Activated T-cell treated with anti-CD3 and anti-CD28 coated beads, Interleukin-2, amount 50 U/mL, for 1 hour (primary cell): ENCODE measurements around the gene IL13RA1.
"Not testable (repeated sequence)": the region's sequence is repeated elsewhere in the genome, so short reads cannot be mapped to it uniquely, and the experiment has no call there.

Source experiments
- DNase-seq: peaks from one replicate; pipeline ENCODE4 v3.0.0-alpha.2; 2020

The IL13RA1 gene

DNA sequence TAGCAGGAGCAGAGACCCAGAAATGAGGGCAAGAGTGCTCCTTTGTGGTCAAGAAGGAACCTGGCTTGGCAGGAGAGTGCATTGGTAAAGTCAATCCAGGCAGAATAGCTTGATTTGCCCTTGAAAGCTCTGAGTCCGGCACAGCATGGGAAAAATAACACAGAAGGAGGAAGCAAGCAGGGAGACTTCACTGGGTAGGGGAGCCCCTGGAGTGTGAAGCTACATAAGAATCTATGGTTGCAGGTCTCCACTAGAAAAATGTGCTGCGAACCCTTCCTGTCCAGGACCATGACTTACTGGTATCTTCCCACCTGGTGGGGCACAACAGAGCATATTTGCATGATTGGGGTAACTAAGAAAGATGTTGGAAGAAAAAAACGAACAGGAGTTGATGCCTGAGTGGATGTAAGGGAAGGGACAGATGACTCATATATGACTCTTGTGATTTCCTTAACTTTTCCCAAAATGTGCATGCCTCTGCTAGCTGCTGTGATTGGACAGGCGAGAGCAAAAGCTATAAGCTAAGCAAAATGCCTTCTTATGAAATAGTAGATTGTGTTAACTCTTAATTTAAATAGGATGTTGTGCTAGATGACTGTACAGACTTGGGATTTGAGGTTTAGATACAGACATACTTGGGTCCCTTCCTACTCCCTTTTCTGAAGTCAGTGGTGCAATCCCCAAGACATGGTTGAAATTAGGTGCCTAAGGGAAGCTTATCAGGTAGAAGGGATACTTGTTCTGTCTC is 3.3 kb downstream of the IL13RA1 start:
- no peak for DNase-seq

DNA sequence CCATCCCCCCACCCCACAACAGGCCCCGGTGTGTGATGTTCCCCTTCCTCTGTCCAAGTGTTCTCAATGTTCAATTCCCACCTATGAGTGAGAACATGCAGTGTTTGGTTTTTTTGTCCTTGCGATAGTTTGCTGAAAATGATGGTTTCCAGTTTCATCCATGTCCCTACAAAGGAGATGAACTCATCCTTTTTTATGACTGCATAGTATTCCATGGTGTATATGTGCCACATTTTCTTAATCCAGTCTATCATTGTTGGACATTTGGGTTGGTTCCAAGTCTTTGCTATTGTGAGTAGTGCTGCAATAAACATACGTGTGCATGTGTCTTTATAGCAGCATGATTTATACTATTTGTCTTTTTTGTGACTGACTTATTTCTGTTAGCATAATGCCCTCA is 5.1 kb downstream of the IL13RA1 start:
- not testable (repeated sequence) for DNase-seq

GRCh38 chrX:118734909-118735308 is 7.5 kb downstream of the IL13RA1 start:
- no peak for DNase-seq

DNA sequence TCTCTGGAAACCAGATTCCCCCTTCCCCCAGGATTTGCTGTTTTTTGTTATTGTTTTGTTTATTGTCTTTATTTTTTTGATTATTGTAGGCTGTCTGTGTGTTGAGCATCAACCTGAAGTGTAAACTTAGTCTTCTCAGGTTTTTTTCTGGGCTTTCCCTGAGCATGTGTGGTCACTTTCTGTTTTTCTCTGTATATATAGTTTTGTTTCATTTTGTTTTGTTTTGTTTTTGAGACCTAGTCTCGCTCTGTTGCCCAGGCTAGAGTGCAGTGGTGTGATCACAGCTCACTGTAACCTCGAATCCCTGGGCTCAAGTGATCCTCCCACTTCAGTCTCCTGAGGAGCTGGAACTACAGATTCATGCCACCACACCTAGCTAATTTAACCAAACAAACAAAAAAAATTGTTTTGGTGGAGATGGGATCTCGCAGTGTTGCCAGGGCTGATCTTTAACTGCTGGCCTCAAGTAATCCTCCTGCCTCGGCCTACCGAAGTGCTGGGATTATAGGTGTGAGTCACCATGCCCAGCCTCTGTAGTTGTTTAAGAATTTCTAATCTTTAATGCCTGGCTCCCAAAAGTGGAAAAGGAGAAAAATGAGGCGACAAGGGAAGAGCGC is 9.1 kb downstream of the IL13RA1 start:
- no peak for DNase-seq

DNA sequence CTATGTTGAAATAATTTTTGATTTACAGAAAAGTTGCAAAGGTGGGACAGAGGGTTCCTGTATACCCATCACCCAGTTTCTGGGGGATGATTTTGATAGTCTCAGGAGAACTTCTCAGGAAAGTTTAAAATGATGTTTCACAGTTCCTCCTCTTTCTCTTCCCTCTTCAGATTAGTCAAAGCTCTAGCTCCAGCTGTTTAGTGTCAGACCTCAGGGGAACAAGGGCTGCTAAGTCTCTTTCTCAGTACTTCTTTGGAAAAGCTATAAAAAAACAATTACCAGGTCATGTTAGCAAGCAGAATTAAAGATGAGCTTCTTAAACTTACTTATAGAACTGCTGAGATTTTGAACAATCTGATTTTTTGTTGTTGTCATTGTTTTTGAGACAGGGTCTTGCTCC is 12.2 kb downstream of the IL13RA1 start:
- no peak for DNase-seq

- no peak for DNase-seq
Observed at GRCh38 chrX:118740276-118740889, 13.0 kb downstream of the IL13RA1 start.

DNA sequence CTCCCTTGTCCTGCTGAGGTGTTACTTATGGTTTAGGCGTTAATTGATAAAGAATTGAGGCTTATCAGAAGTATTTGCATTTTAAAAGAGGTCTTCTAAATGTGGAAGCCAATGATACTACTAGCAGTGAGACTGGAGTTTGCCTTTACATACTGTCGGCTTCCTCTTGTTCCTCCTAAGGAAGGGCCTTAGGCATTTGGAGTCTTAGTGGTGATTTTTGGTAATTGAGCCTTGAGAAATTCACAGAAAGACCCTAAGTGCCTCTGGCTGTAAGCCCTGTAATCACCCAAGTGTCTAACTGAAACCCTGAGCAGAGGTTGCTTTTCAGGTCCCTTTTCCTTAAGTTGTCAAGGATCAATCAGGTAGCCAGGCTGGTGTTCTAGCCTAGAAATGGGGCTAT is 14.8 kb downstream of the IL13RA1 start:
- no peak for DNase-seq

- DNase-seq, result no peak
Observed at GRCh38 chrX:118745570-118745969, 18.2 kb downstream of the IL13RA1 start.

GRCh38 chrX:118751950-118752783 is 24.8 kb downstream of the IL13RA1 start:
- DNase-seq, result no peak

- no peak for DNase-seq
Observed at GRCh38 chrX:118755633-118756032, 28.2 kb downstream of the IL13RA1 start.

- DNase-seq, result no peak
Observed at GRCh38 chrX:118756101-118756500, 28.7 kb downstream of the IL13RA1 start.

- no peak for DNase-seq
Observed at GRCh38 chrX:118758511-118758910, 31.1 kb downstream of the IL13RA1 start.

GRCh38 chrX:118760025-118760424 is 32.6 kb downstream of the IL13RA1 start:
- no peak for DNase-seq

DNA sequence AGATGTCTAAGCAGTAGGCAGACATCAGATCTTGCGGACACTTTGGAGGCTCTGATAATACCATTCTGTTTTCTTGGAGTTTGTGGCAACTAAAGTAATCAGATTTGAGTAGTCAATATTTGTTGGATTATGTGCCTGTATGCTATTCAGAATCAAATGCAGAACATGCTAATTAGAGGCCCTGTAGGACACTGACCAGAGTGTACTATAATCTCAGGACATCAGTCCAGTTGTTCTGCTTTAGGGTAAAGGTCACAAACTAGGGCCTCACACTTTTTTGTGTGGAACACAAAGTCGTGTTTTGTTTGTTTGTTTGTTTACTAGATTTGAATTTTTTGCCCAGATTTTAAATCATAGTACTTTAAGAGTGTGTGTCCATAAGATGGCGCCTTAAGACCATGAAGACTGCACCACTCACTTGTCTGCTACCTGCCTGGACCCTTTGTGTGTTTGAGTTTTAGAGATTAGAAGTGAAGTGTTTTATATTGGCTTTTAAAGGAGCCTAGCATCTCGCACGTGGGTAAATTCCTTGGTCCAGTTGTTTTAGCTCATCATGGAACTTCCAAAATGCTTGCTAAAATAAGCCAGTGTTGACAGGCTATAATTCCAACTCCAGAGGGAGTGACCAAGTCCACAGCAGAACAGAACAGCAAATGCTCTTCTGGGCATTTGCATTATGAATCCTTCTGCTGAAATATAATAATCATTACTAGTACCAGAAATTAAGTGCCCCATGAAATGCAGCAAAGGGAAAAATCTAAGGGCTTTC is 34.7 kb downstream of the IL13RA1 start:
- DNase-seq, result no peak

- no peak for DNase-seq
Observed at GRCh38 chrX:118763489-118763888, 36.1 kb downstream of the IL13RA1 start.

DNA sequence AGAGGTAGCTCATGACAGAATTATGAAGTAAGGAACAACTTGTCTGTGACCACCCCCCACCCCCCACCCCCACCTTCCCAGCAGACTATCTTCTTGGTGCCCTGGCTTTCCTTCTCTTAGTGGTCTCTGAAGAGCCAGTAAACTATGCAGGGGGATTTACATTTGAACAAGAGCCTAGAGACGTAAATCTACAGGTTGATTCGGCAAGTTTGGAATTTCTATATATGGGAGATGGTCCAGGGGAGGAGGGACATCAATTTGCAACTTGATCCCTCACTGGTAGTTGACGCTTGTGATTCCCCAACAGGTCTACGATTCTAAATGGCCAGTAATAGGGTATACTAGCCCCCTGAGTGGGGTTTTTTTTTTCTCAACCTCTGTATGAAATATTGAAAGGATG is 36.7 kb downstream of the IL13RA1 start:
- DNase-seq, result no peak

DNA sequence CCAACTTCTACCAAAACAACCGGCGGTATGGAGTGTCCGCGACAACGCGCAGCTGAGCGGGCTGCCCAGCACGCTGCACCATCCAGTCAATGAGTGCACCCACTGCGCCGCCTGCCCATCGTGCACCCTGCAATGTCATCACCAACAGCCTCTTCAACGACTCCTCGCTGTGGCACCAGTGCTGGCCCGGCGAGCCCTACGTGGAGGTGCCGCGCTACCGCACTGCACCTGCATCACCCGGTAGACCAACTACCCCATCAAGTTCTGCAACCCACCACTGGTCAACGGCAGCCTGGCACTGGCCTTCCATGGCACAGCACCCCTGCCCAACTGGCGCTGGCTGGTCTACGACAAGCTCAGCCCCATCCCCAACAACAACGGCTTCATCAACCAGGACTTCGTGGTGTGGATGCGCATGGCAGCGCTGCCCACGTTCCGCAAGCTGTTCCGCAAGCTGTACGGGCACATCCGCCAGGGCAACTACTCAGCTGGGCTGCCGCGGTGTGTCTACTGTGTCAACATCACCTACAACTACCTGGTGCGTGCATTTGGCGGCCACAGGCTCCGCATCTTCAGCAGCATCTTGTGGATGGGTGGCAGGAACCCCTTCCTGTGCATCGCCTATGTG is 42.8 kb downstream of the IL13RA1 start:
- no peak for DNase-seq

- DNase-seq, result no peak
Observed at GRCh38 chrX:118772051-118772450, 44.6 kb downstream of the IL13RA1 start.

- no peak for DNase-seq
Observed at GRCh38 chrX:118773782-118774181, 46.4 kb downstream of the IL13RA1 start.

DNA sequence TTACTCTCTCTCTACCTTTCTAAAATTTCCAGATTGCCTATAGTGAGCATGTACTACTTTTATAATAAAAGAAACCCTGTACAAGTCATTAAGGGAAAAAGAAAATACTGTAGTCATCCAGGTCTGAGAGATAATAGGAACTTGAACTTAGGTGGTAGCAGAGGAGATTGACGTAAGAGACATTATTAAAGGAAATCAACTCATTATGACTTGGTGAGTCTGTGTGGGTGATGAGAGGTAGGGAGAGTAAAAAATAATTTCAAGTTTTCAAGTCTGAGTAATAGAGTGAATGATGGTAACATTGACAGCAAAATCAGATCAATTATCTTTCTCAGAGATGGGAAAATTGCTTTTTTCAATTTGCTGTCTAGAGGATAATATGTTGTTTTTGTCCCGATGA is 52.2 kb downstream of the IL13RA1 start:
- no peak for DNase-seq

GRCh38 chrX:118780509-118780908 is 53.1 kb downstream of the IL13RA1 start:
- no peak for DNase-seq

GRCh38 chrX:118780911-118781310 is 53.5 kb downstream of the IL13RA1 start:
- no peak for DNase-seq
